Parathyroid adenoma (tissue), 2 donors: ENCODE data around the gene CTNNA1.

Experiments used
- H2AFZ ChIP-seq: fragments of 300-600 bp; sonication (generic); one replicate; pipeline ENCODE4 v1.7.0; 2017; ENCODE audit warnings: antibody characterized with exemption, mild to moderate bottlenecking
- H3K27ac ChIP-seq: fragments of 300-600 bp; sonication (generic); one replicate; pipeline ENCODE4 v1.7.0; 2017
- H3K27me3 ChIP-seq: fragments of 300-600 bp; sonication (generic); one replicate; pipeline ENCODE4 v1.7.0; 2017; ENCODE audit warnings: low read length; ENCODE audit not compliant: control insufficient read depth, insufficient read depth
- H3K36me3 ChIP-seq: fragments of 300-600 bp; sonication (generic); one replicate; pipeline ENCODE4 v1.7.0; 2017; ENCODE audit warnings: low read length; ENCODE audit not compliant: control insufficient read depth, insufficient read depth
- H3K4me1 ChIP-seq: fragments of 300-600 bp; sonication (generic); one replicate; pipeline ENCODE4 v1.7.0; 2017; ENCODE audit warnings: control low read depth
- H3K4me2 ChIP-seq: fragments of 300-600 bp; sonication (generic); one replicate; pipeline ENCODE4 v1.7.0; 2017; ENCODE audit warnings: low read length
- H3K4me3 ChIP-seq: fragments of 300-600 bp; sonication (generic); one replicate; pipeline ENCODE4 v1.7.0; 2017; ENCODE audit warnings: low read depth, low read length
- H3K79me2 ChIP-seq: fragments of 300-600 bp; sonication (generic); one replicate; pipeline ENCODE4 v1.7.0; 2017; ENCODE audit warnings: control low read depth
- H3K9ac ChIP-seq: fragments of 300-600 bp; sonication (generic); one replicate; pipeline ENCODE4 v1.7.0; 2017; ENCODE audit warnings: mild to moderate bottlenecking
- H3K9me3 ChIP-seq: fragments of 300-600 bp; sonication (generic); one replicate; pipeline ENCODE4 v1.7.0; 2017; ENCODE audit warnings: low read length; ENCODE audit not compliant: control insufficient read depth
- CTCF ChIP-seq: fragments of 300-600 bp; sonication (generic); IDR thresholded peaks from one replicate; pipeline ENCODE4 v1.7.0; 2017; ENCODE audit warnings: antibody characterized with exemption, mild to moderate bottlenecking
- donor health status: primary hyperparathyroidism.

The CTNNA1 gene

GRCh38 chr5:138934971-138935370 lies 181.7 kb downstream of the CTNNA1 start:
- Histone ChIP-seq H3K4me2 (no peak overlapping the region), H3K4me1 (no peaks in the 10 kb centered on the region), H3K27me3 (no peaks in the 10 kb centered on the region), H3K4me3 (no peak overlapping the region), H3K36me3 (no peaks in the 10 kb centered on the region), H3K9ac (no peak overlapping the region), H3K79me2 (no peaks in the 10 kb centered on the region), H3K9me3 (no peaks in the 10 kb centered on the region), H2AFZ (no peak overlapping the region), H3K27ac (no peak overlapping the region)
- TF ChIP-seq CTCF, result no peak

- H3K4me2 ChIP-seq, result no peak overlapping the region
- H2AFZ ChIP-seq, result no peak overlapping the region
- no peak overlapping the region for H3K27ac ChIP-seq
- no peaks in the 10 kb centered on the region for H3K4me1 ChIP-seq
- H3K9me3 ChIP-seq, result no peaks in the 10 kb centered on the region
- H3K27me3 ChIP-seq, result no peaks in the 10 kb centered on the region
- H3K9ac ChIP-seq, result no peak overlapping the region
- no peaks in the 10 kb centered on the region for H3K79me2 ChIP-seq
- H3K4me3 ChIP-seq, result no peak overlapping the region
- no peak for TF ChIP-seq CTCF
- H3K36me3 ChIP-seq, result no peaks in the 10 kb centered on the region
These were observed 182.2 kb downstream of the CTNNA1 start for GRCh38 chr5:138935466-138935865.

- no peaks in the 10 kb centered on the region for H3K36me3 ChIP-seq
- TF ChIP-seq CTCF, result no peak
- H2AFZ ChIP-seq, result no peak overlapping the region
- no peak overlapping the region for H3K4me3 ChIP-seq
- no peaks in the 10 kb centered on the region for H3K4me1 ChIP-seq
- no peaks in the 10 kb centered on the region for H3K9me3 ChIP-seq
- H3K27ac ChIP-seq, result no peak overlapping the region
- no peaks in the 10 kb centered on the region for H3K79me2 ChIP-seq
- H3K27me3 ChIP-seq, result no peaks in the 10 kb centered on the region
- H3K4me2 ChIP-seq, result no peak overlapping the region
- no peak overlapping the region for H3K9ac ChIP-seq
These were observed 183.2 kb downstream of the CTNNA1 start for GRCh38 chr5:138936225-138936967.

- no peak overlapping the region for H2AFZ ChIP-seq
- H3K9me3 ChIP-seq, result no peaks in the 10 kb centered on the region
- H3K4me1 ChIP-seq, result no peaks in the 10 kb centered on the region
- no peak overlapping the region for H3K9ac ChIP-seq
- no peak for TF ChIP-seq CTCF
- no peaks in the 10 kb centered on the region for H3K79me2 ChIP-seq
- H3K36me3 ChIP-seq, result no peaks in the 10 kb centered on the region
- H3K4me2 ChIP-seq, result no peak overlapping the region
- no peaks in the 10 kb centered on the region for H3K27me3 ChIP-seq
- no peak overlapping the region for H3K4me3 ChIP-seq
- H3K27ac ChIP-seq, result no peak overlapping the region
These were observed 183.7 kb downstream of the CTNNA1 start for GRCh38 chr5:138936968-138937345.
